Measurements from ENCODE around the gene NOXRED1. TPM values are rescaled to one million over a fixed set of nuclear protein-coding genes. Genes with fewer than 3 reads are reported as not detected.

Gene NOXRED1
- polyA plus RNA-seq, 2 of the 4 experiments (the other 2 are of a cell fraction), result 0.18 to 0.34 TPM

GRCh38 chr14:77439861-77440260, 16.5 kb upstream of the NOXRED1 start:
- ChIA-PET CTCF (no interaction called here), POLR2A (no interaction called here)
- Histone ChIP-seq H3K9me3 (no peaks in the 10 kb centered on the region), H3K4me2 (no peak overlapping the region), H3K27ac (no peak overlapping the region), H3K4me1 (no peaks in the 10 kb centered on the region), H3K4me3 (no peak overlapping the region)
- DNase-seq (ENCODE audit: low read depth in 1 of 2, low spot score in 1 of 2) (no peak), ATAC-seq (no peak), FAIRE-seq (no peak)
- TF ChIP-seq MAFK (IDR thresholded peaks at IDR 0.05; ENCODE audit: partially characterized antibody) (no peak), MYC (IDR thresholded peaks at IDR 0.05; ENCODE audit: borderline replicate concordance, low read length) (no peak), FOSL2 (IDR thresholded peaks at IDR 0.05) (no peak), FOSL2 (CRISPR knock-in tag; IDR thresholded peaks at IDR 0.05) (no peak)
- WGBS (ENCODE audit: missing lambda C conversion rate), result 90% methylated on average over 4 of the region's 4 CpGs

DNA sequence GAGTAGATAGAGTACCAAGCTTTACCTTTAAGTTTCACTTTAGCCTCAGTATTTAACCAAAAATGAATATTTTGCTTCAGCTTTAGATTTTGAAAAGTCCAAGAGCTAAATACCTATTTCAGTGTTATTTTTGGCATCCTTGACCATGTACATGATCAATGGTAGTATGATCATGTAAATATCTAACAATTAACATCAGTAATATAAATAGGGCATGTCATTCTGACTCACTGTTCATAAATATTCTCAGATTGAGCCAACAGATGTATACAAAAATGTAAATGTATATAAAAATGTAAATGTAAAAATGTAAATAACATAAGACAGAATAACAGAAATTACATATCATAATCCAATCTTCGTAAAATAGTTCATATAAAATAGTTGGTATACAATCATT, 15.3 kb upstream of the NOXRED1 start:
- Histone ChIP-seq H3K9me3 (no peaks in the 10 kb centered on the region), H3K4me2 (no peak overlapping the region), H3K27ac (no peak overlapping the region), H3K4me1 (no peaks in the 10 kb centered on the region), H3K4me3 (no peak overlapping the region)
- FAIRE-seq (no peak), DNase-seq (ENCODE audit: low read depth in 1 of 2, low spot score in 1 of 2) (no peak), ATAC-seq (no peak)
- TF ChIP-seq JUNB (IDR thresholded peaks at IDR 0.05), result no peak
- no peak for TF ChIP-seq TP53 (CRISPR knock-in tag; IDR thresholded peaks at IDR 0.05)
- no peak for TF ChIP-seq USF2 (IDR thresholded peaks at IDR 0.05)
- TF ChIP-seq ZSCAN20 (CRISPR knock-in tag; IDR thresholded peaks at IDR 0.05), result no peak
- TF ChIP-seq NPAS2 (CRISPR knock-in tag; IDR thresholded peaks at IDR 0.05; ENCODE audit: borderline replicate concordance), result no peak
- no peak for TF ChIP-seq HDAC2 (IDR thresholded peaks at IDR 0.05)
- no peak for TF ChIP-seq EHMT2 (IDR thresholded peaks at IDR 0.05; ENCODE audit: low read depth)
- TF ChIP-seq, protein P1, sequence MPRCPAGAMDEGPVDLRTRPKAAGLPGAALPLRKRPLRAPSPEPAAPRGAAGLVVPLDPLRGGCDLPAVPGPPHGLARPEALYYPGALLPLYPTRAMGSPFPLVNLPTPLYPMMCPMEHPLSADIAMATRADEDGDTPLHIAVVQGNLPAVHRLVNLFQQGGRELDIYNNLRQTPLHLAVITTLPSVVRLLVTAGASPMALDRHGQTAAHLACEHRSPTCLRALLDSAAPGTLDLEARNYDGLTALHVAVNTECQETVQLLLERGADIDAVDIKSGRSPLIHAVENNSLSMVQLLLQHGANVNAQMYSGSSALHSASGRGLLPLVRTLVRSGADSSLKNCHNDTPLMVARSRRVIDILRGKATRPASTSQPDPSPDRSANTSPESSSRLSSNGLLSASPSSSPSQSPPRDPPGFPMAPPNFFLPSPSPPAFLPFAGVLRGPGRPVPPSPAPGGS (IDR thresholded peaks at IDR 0.05), result no peak
- TF ChIP-seq NR3C1 (IDR thresholded peaks at IDR 0.05), result no peak
- TF ChIP-seq HOXB13 (CRISPR knock-in tag; IDR thresholded peaks at IDR 0.05; ENCODE audit: low read depth), result no peak
- TF ChIP-seq GATA3 (IDR thresholded peaks at IDR 0.05; ENCODE audit: borderline replicate concordance), result no peak
- no peak for TF ChIP-seq ATOH8 (CRISPR knock-in tag; IDR thresholded peaks at IDR 0.05; ENCODE audit: low read depth)
- TF ChIP-seq, protein P2, sequence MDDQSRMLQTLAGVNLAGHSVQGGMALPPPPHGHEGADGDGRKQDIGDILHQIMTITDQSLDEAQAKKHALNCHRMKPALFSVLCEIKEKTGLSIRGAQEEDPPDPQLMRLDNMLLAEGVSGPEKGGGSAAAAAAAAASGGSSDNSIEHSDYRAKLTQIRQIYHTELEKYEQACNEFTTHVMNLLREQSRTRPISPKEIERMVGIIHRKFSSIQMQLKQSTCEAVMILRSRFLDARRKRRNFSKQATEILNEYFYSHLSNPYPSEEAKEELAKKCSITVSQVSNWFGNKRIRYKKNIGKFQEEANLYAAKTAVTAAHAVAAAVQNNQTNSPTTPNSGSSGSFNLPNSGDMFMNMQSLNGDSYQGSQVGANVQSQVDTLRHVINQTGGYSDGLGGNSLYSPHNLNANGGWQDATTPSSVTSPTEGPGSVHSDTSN (IDR thresholded peaks at IDR 0.05), result no peak
- CTCF ChIA-PET, result interaction anchor here (0.6 to 1.5 kb wide), 2 partner anchors 20 to 25 kb away, joined by 3 to 6 read pairs; no protein-coding TSS in a partner anchor
- 94% methylated on average over 1 of the region's 1 CpG for WGBS (ENCODE audit: missing lambda C conversion rate)
- POLR2A ChIA-PET, result no interaction called here

DNA sequence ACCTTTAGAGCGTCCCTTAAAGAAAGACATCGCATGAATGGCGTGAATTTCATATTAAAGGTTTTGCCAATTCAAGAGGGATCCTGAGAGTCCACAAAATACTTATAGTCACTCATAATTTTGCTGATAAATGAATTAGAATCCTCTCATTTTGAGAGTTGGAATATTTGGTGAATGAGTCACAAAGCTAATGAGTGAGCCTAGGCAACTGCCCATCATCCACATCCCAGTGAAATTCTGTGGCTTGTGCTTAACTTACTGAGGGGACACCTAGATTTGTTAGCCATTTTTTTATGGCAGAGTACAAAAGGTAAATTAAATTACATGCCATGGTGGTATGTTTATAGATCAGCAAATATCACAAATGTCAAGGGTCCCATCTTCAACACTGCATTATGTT, 12.7 kb upstream of the NOXRED1 start:
- no peaks in the 10 kb centered on the region for H3K4me1 ChIP-seq
- no peak overlapping the region for H3K4me2 ChIP-seq
- ATAC-seq, result no peak
- no peak overlapping the region for H3K4me3 ChIP-seq
- H3K9me3 ChIP-seq, result no peaks in the 10 kb centered on the region
- H3K27ac ChIP-seq, result no peak overlapping the region
- TF ChIP-seq, protein P3, sequence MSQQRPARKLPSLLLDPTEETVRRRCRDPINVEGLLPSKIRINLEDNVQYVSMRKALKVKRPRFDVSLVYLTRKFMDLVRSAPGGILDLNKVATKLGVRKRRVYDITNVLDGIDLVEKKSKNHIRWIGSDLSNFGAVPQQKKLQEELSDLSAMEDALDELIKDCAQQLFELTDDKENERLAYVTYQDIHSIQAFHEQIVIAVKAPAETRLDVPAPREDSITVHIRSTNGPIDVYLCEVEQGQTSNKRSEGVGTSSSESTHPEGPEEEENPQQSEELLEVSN (IDR thresholded peaks at IDR 0.05; ENCODE audit: borderline replicate concordance, low read depth), result no peak
- TF ChIP-seq HES2 (IDR thresholded peaks at IDR 0.05) (no peak), ATOH8 (CRISPR knock-in tag; IDR thresholded peaks at IDR 0.05; ENCODE audit: low read depth) (no peak), MAX (IDR thresholded peaks at IDR 0.05) (no peak), EHMT2 (IDR thresholded peaks at IDR 0.05; ENCODE audit: low read depth) (no peak), HEYL (CRISPR knock-in tag; IDR thresholded peaks at IDR 0.05) (no peak), FOSB (CRISPR knock-in tag; IDR thresholded peaks at IDR 0.05) (no peak), CEBPB (IDR thresholded peaks at IDR 0.05) (no peak), PHF8 (IDR thresholded peaks at IDR 0.05; ENCODE audit: borderline replicate concordance, low read depth) (no peak), SMC3 (IDR thresholded peaks at IDR 0.05) (no peak), ZNF302 (CRISPR knock-in tag; IDR thresholded peaks at IDR 0.05) (no peak), EHF (CRISPR knock-in tag; IDR thresholded peaks at IDR 0.05) (no peak), HOXB13 (CRISPR knock-in tag; IDR thresholded peaks at IDR 0.05; ENCODE audit: low read depth) (no peak)
- TF ChIP-seq, protein P2 (IDR thresholded peaks at IDR 0.05), result no peak
- POLR2A ChIA-PET, result no interaction called here
- WGBS (ENCODE audit: missing lambda C conversion rate), result 95% methylated on average over 3 of the region's 3 CpGs
- CTCF ChIA-PET, result no interaction called here
- no peak for FAIRE-seq
- DNase-seq (ENCODE audit: low read depth in 1 of 2, low spot score in 1 of 2), result no peak
